HepG2 (cell line): Measurements from ENCODE around the gene MKS1.

Experiments
- CTCF ChIP-seq: sonication (generic); formaldehyde crosslinking; IDR thresholded peaks from 2 replicates; pipeline ENCODE4 v1.5.0; 2020; ENCODE audit warnings: mild to moderate bottlenecking, missing genetic modification reagents, moderate library complexity
- MAX ChIP-seq: IDR thresholded peaks from 2 replicates; pipeline ENCODE4 v1.6.1; 2012; ENCODE audit warnings: inconsistent platforms
- REPIN1 ChIP-seq: sonication (generic); formaldehyde crosslinking; IDR thresholded peaks from 2 replicates; pipeline ENCODE4 v1.8.0; 2022; ENCODE audit warnings: missing genetic modification reagents, low read depth, mild to moderate bottlenecking, borderline replicate concordance
- TEAD2 ChIP-seq: sonication (generic); formaldehyde crosslinking; IDR thresholded peaks from 2 replicates; pipeline ENCODE4 v1.9.0; 2021; ENCODE audit warnings: missing genetic modification reagents
- TP53 ChIP-seq: sonication (generic); formaldehyde crosslinking; conservative IDR thresholded peaks from 2 replicates; pipeline ENCODE4 v1.4.0; 2020; ENCODE audit warnings: missing genetic modification reagents
- ZBTB26 ChIP-seq: IDR thresholded peaks from 2 replicates; pipeline ENCODE4 v1.6.1; 2016; ENCODE audit warnings: missing compliant biosample characterization, missing genetic modification reagents, borderline replicate concordance
- ZFP62 ChIP-seq: sonication (generic); formaldehyde crosslinking; IDR thresholded peaks from 2 replicates; pipeline ENCODE4 v1.4.0; 2020; ENCODE audit warnings: missing genetic modification reagents

- TF ChIP-seq TP53 (CRISPR knock-in tag) (no peak), REPIN1 (CRISPR knock-in tag) (no peak), ZFP62 (CRISPR knock-in tag) (no peak), MAX (no peak), TEAD2 (CRISPR knock-in tag) (no peak), CTCF (CRISPR knock-in tag) (no peak), ZBTB26 (CRISPR knock-in tag) (no peak)
Observed at GRCh38 chr17:58247511-58248363, 28.7 kb upstream of the MKS1 start.
